CD4-positive, alpha-beta T cell (primary cell): ENCODE data around the gene MICAL2. TPM values are rescaled to one million over a fixed set of nuclear protein-coding genes. Genes with fewer than 3 reads are reported as not detected.

Experiments
- ATAC-seq: fragments of 200-7000 bp; cut with Tn5 transposase; one replicate; pipeline ENCODE4 v1.10.0; 2022; ENCODE audit warnings: mild to moderate bottlenecking; ENCODE audit not compliant: poor library complexity
- CTCF ChIA-PET: fragments of 350-600 bp; sonication (Branson Sonifier 250); formaldehyde crosslinking; loops from one replicate; lab custom pipeline; 2021; ENCODE audit warnings: antibody characterized with exemption, inconsistent platforms; lab: Charles Lee
- POLR2A ChIA-PET: fragments of 350-600 bp; sonication (Branson Sonifier 250); formaldehyde crosslinking; loops from one replicate; lab custom pipeline; 2021; ENCODE audit warnings: antibody characterized with exemption, inconsistent platforms; lab: Charles Lee
- DNase-seq, 14 experiments: peaks; one replicate each; pipeline ENCODE4 v3.0.0-alpha.2; 2013 to 2020; ENCODE audit warnings: mixed read lengths in 2 of 14
- H3K27ac ChIP-seq, 2 donors: one replicate each; pipeline versions ENCODE4 v1.5.1 to v1.7.0; 2013; ENCODE audit warnings: low read length in 2 of 2, low read depth in 1 of 2, mild to moderate bottlenecking in 1 of 2
- H3K27me3 ChIP-seq, 2 experiments: 1 replicate in 1 of 2; 2 replicates in 1 of 2; pipeline versions ENCODE4 v1.6.1 to v1.7.0; 2013; ENCODE audit warnings: low read length in 2 of 2, control low read depth in 1 of 2, mild to moderate bottlenecking in 1 of 2, moderate library complexity in 1 of 2; ENCODE audit not compliant: insufficient read depth in 2 of 2, control insufficient read depth in 1 of 2
- H3K36me3 ChIP-seq: one replicate; pipeline ENCODE4 v1.6.1; 2013; ENCODE audit warnings: low read length, control low read depth; ENCODE audit not compliant: insufficient read depth
- H3K4me1 ChIP-seq: one replicate; pipeline ENCODE4 v1.6.1; 2013; ENCODE audit warnings: low read length, control low read depth; ENCODE audit not compliant: insufficient read depth
- H3K4me3 ChIP-seq: one replicate; pipeline ENCODE4 v1.5.1; 2013; ENCODE audit warnings: mild to moderate bottlenecking, low read length, moderate library complexity
- H3K9me3 ChIP-seq, 2 experiments: 1 replicate in 1 of 2; 2 replicates in 1 of 2; pipeline versions ENCODE4 v1.6.1 to v1.7.0; 2013; ENCODE audit warnings: low read length in 2 of 2, mild to moderate bottlenecking in 2 of 2, control low read depth in 1 of 2, moderate library complexity in 1 of 2; ENCODE audit not compliant: control insufficient read depth in 1 of 2, insufficient read depth in 1 of 2
- H3K27ac Mint-ChIP-seq: one replicate; pipeline ENCODE4 v1.8.0; 2020; ENCODE audit warnings: mixed read lengths
- H3K27me3 Mint-ChIP-seq: one replicate; pipeline ENCODE4 v1.8.0; 2021; ENCODE audit warnings: mixed read lengths
- H3K36me3 Mint-ChIP-seq: one replicate; pipeline ENCODE4 v1.8.0; 2021; ENCODE audit warnings: low read depth, mixed read lengths
- H3K4me1 Mint-ChIP-seq: one replicate; pipeline ENCODE4 v1.8.0; 2021; ENCODE audit warnings: low read depth, mixed read lengths
- H3K4me3 Mint-ChIP-seq: one replicate; pipeline ENCODE4 v1.8.0; 2020; ENCODE audit warnings: mild to moderate bottlenecking, mixed read lengths
- H3K9me3 Mint-ChIP-seq: one replicate; pipeline ENCODE4 v1.8.0; 2020; ENCODE audit warnings: mixed read lengths
- intact Hi-C, 2 experiments: fragments of 100-400 bp; cut with DNase I in 1 of 2; cut with micrococcal nuclease in 1 of 2; formaldehyde crosslinking; loops; one replicate each; pipeline versions ENCODE4 v1.15.1 to v1.9.0; 2023 to 2025; cut with DNase I, micrococcal nuclease
- total RNA-seq, 174 experiments: library from RNA in 2 of 174; stranded (reverse) in 2 of 174; gene quantifications; one replicate each; pipeline ENCODE4 v1.2.3 and lab custom pipeline; 2021 to 2026
- TF ChIP-seq, protein P1 (sequence below): fragments of 200-600 bp; IDR thresholded peaks from one replicate; pipeline ENCODE4 v1.8.0; 2022; ENCODE audit warnings: antibody characterized with exemption, mild to moderate bottlenecking

MICAL2 gene
- total RNA-seq, 2 experiments from 2014 or later, result 12.8 to 14.1 TPM

DNA sequence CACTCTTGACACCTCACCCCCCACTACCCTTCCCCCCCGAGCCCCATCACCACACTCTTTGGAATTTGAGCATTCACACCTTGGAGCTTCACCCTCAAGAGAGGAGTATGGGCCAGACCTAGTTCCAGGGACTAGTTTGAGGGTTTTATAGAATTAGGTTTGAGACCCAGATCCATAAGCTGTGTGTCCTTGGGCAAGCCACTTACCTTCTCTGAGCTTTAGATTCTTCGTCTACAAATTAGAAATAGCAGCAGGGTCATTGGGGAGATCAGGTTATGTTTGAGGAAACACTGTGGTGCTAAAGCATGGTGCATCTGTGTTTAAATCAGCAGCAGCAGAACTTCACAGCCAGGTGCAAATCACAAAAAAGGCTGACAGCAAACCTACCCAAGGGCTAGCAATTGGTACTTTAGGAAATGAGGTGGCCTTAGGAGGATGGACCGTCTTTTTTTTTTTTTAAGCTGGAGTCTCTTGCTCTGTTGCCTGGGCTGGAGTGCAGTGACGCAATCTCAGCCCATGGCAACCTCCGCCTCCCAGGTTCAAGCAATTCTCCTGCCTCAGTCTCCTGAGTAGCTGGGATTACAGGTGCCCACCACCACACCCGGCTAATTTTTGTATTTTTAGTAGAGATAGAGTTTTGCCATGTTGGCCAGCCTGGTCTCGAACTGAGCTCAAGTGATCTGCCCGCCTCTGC is 114.8 kb downstream of the MICAL2 start:
- H3K36me3 Mint-ChIP-seq, result peaks cover 35% of the 10 kb centered on the region
- DNase-seq, result no peak
- ATAC-seq, result no peak
- POLR2A ChIA-PET, result interaction anchor here (0.7 to 3.8 kb wide), 19 partner anchors 8 to 480 kb away, joined by 3 to 69 read pairs (median 5); partner anchors contain the start of gene MICAL2
- Histone ChIP-seq H3K4me1 (peaks cover 50% of the 10 kb centered on the region), H3K27ac (peak overlapping the region; percentile 52 to 79), H3K36me3 (peaks cover 33% of the 10 kb centered on the region), H3K9me3 (no peaks in the 10 kb centered on the region), H3K4me3 (peak overlapping the region; percentile 49), H3K27me3 (no peaks in the 10 kb centered on the region)
- CTCF ChIA-PET, result interaction anchor here (0.8 to 1.2 kb wide), 3 partner anchors 30 to 181 kb away, joined by 3 to 4 read pairs (median 3); no protein-coding TSS in a partner anchor
- H3K4me1 Mint-ChIP-seq, result peaks cover 51% of the 10 kb centered on the region
- intact Hi-C loops, result loop anchor here (2.0 to 5.0 kb wide), 3 partner anchors 30 to 118 kb away; no protein-coding TSS in a partner anchor
- TF ChIP-seq, protein P1, sequence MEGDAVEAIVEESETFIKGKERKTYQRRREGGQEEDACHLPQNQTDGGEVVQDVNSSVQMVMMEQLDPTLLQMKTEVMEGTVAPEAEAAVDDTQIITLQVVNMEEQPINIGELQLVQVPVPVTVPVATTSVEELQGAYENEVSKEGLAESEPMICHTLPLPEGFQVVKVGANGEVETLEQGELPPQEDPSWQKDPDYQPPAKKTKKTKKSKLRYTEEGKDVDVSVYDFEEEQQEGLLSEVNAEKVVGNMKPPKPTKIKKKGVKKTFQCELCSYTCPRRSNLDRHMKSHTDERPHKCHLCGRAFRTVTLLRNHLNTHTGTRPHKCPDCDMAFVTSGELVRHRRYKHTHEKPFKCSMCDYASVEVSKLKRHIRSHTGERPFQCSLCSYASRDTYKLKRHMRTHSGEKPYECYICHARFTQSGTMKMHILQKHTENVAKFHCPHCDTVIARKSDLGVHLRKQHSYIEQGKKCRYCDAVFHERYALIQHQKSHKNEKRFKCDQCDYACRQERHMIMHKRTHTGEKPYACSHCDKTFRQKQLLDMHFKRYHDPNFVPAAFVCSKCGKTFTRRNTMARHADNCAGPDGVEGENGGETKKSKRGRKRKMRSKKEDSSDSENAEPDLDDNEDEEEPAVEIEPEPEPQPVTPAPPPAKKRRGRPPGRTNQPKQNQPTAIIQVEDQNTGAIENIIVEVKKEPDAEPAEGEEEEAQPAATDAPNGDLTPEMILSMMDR, result no peak
- H3K4me3 Mint-ChIP-seq, result peak overlapping the region; percentile 78
- H3K27me3 Mint-ChIP-seq, result no peaks in the 10 kb centered on the region
- H3K9me3 Mint-ChIP-seq, result no peaks in the 10 kb centered on the region
- peak overlapping the region; percentile 92 for H3K27ac Mint-ChIP-seq

DNA sequence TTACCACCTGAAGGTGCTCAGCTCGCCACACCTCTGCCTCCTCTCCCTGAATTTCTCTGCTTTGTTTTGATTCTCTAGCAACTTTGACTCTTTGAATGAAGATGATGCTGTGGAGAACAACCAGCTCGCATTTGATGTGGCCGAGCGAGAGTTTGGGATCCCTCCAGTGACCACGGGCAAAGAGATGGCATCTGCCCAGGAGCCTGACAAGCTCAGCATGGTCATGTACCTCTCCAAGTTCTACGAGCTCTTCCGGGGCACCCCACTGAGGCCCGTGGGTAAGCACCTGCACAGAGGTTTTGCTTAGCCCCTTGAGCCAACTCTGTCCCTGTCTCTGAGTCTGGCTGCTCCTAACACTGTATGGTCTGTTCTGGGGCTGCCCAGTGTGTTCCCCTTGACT is 115.7 kb downstream of the MICAL2 start:
- Mint-ChIP-seq H3K9me3 (no peaks in the 10 kb centered on the region), H3K36me3 (peaks cover 42% of the 10 kb centered on the region), H3K27me3 (no peaks in the 10 kb centered on the region), H3K4me3 (no peak overlapping the region), H3K4me1 (peaks cover 47% of the 10 kb centered on the region), H3K27ac (peak overlapping the region; percentile 92)
- Histone ChIP-seq H3K4me3 (no peak overlapping the region), H3K4me1 (peaks cover 50% of the 10 kb centered on the region), H3K27ac (no peak overlapping the region), H3K9me3 (no peaks in the 10 kb centered on the region), H3K27me3 (no peaks in the 10 kb centered on the region), H3K36me3 (peaks cover 35% of the 10 kb centered on the region)
- intact Hi-C loops, result loop anchor here in 1 of 2 experiments (5.0 kb wide), 2 partner anchors 34 to 119 kb away; no protein-coding TSS in a partner anchor
- ATAC-seq (no peak), DNase-seq (no peak)
- CTCF ChIA-PET, result no interaction called here
- TF ChIP-seq, protein P1, result no peak
- POLR2A ChIA-PET, result interaction anchor here (2.6 to 3.8 kb wide), 4 partner anchors 10 to 116 kb away, joined by 13 to 69 read pairs (median 24); partner anchors contain the start of gene MICAL2

DNA sequence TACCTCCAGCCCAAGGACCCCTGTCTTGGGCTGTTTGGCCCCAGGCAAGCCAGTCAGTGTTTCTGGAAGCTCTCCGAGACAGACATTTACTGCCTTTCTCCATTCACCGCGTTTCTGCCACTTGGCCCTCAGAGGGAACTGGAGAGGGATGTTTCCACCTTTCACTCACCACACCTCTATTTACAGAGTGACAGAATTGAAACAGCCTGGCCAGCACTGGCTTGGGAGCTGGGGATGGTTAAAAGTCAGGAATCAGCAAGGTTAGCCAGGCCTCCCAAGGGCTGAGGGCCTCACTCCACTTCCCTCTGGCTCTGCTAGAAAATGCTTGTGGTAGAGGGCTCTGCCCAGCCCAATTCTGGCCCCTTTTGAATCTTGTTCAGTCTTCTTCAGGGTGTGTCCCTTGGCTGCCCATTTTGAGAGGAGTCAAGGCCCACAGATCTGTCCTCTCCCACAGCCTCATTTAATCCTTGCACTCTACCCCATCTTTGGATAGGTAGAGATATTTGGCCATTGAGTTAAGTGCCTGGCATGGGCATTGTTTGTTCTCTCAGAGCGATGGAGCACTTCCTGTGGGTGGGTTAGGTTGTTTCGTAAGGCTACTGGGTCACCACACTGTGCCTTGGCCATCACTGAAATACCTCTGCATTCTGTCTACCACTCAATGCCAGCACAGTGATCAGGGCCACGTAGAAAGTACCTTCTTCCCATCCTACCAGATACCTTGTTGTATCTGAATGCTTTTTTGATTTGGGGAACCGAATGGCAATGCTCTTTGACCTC is 119.2 kb downstream of the MICAL2 start:
- peaks cover 48% of the 10 kb centered on the region for H3K36me3 Mint-ChIP-seq
- CTCF ChIA-PET, result no interaction called here

More for the DNA sequence above, 119.2 kb downstream of the MICAL2 start:
- intact Hi-C loops, result loop anchor here (5.0 to 10.0 kb wide), 3 partner anchors 37 to 122 kb away; no protein-coding TSS in a partner anchor
- Mint-ChIP-seq H3K4me1 (peaks cover 17% of the 10 kb centered on the region), H3K27me3 (no peaks in the 10 kb centered on the region), H3K4me3 (no peak overlapping the region), H3K9me3 (no peaks in the 10 kb centered on the region), H3K27ac (no peak overlapping the region)
- H3K36me3 ChIP-seq, result peaks cover 35% of the 10 kb centered on the region
- TF ChIP-seq, protein P1, result no peak
- no peak overlapping the region for H3K27ac ChIP-seq
- peaks cover 16% of the 10 kb centered on the region for H3K4me1 ChIP-seq
- ATAC-seq (no peak), DNase-seq (no peak)
- no peaks in the 10 kb centered on the region for H3K9me3 ChIP-seq
- no peaks in the 10 kb centered on the region for H3K27me3 ChIP-seq
- no peak overlapping the region for H3K4me3 ChIP-seq
- POLR2A ChIA-PET, result no interaction called here
